Measurements from ENCODE around the gene LOXL1.

- no peak for TF ChIP-seq CTCF (IDR thresholded peaks at IDR 0.05)
- no peak for TF ChIP-seq POLR2A (IDR thresholded peaks at IDR 0.05)
These were observed 60.0 kb downstream of the LOXL1 start for GRCh38 chr15:73986055-73986775.

Data from suprapubic skin (tissue), 3 donors.